ENCODE data around the gene KCNQ1.

The KCNQ1 gene

DNA sequence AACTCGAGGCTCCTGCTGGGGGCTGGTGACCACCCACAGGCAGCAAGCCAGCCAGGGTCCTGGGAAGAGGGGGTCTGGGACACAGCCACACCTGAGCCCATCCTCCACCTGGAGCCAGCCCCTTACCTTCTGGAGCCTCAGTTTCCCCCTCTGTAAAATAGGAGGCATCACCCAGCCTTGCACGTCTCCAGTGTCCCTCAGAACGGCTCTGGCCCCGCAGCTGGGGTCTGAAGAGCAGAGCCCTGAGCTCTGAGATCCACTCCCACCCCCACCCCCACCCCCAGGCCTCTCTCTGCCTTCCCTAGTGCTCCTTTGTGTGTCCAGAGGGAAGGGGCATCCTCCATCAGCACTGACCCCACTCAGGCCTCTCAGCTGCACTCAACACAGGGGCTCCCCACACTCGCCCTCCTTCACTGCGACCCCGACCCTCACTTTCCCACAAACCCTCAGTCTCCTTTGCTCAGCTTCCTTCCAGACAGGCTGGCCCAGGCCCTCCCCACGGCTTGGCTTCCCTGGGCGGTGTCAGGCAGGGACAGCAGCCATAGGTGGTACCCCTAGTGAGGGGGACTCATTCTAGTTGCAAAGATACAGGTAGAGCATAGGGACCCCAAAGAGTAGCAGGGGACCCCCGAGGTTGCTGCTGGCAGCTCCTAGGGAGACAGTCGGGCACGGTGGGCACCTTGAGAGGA, 288.3 kb downstream of the KCNQ1 start:
- no peak overlapping the region for H3K4me3 ChIP-seq (ENCODE audit: low read length)
- DNase-seq (ENCODE audit: low read depth), result no peak
- TF ChIP-seq CTCF (IDR thresholded peaks at IDR 0.05; ENCODE audit: insufficient read depth, low read depth, low read length, missing control alignments), result no peak

DNA sequence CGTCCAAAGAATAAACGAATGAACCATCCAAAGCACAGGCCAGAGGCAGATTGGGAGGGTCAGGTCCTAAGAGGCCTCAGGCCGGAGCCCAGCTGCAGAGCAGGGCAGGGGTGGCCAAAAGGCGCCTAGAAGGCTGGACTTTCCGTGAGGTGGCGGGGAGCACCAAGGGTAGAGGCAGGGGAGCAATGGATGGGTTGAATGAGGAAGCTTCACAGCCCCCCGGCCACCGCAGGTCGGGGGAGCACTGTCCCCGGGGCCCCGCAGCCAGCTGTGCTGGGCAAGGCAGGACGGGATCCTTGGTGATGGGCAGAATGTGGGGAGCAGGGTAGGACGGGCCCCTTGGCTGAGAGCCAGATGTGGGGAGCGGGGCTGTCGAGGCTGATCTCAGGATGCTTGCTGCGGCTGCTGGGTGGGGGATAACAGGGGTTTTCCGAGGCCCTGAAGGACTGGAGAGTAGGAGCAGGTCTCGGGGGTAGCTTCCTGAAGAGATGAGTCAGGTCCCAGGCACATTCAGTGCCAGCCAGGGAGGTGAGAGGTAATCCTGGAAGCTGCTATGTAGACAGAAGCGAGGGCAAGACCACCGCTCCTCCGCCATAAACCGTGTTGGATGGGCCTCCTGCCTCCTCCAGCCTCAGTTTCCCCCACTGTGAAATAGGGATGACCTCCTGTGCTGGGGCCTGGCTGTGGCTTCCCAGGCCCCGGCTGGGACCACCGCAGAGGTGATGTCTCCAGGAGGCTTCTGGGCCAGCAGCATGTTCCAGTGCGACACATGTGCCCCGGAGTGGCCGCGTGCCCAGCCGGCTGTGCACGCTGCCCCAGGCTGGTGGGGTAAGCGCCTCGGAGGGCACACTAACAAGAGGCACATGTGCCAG, 289.6 kb downstream of the KCNQ1 start:
- TF ChIP-seq CTCF (IDR thresholded peaks at IDR 0.05; ENCODE audit: insufficient read depth, low read depth, low read length, missing control alignments), result no peak
- DNase-seq (ENCODE audit: low read depth), result no peak
- H3K4me3 ChIP-seq (ENCODE audit: low read length), result no peak overlapping the region

- no peak for DNase-seq (ENCODE audit: low read depth)
- no peak for TF ChIP-seq CTCF (IDR thresholded peaks at IDR 0.05; ENCODE audit: insufficient read depth, low read depth, low read length, missing control alignments)
- no peak overlapping the region for H3K4me3 ChIP-seq (ENCODE audit: low read length)
Measured at GRCh38 chr11:2735053-2735589, 290.3 kb downstream of the KCNQ1 start.

DNA sequence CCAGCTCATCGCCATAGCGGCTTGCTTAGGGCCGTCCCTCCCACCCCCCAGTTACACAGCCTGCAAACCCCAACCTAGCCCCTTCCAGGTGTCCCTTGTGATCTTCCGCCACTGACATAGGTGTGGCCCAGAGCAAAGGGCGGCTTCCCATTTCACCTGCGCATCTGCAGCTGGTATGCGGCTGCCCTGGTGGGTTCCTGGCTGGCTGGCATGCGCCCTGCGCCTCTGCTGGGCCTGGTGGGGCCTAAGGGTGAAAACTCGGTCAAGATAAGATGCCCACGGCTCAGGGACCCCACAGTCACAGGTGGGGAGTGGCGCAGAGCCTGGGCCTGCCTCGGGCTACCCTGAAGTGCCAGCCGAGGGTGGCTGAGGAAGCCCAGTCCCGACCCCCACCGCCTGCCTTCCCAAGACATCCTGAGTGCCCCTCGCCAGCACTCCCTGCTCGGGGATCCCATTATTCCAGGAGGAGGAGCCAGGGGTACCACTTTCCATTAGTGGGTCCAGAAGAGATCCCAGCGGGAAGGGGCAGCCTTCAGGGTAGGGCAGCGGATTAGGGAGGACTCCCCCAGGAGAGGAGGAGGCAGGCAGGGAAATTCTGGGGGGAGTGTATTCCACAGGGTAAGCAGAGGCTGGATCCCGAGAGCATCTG, 291.9 kb downstream of the KCNQ1 start:
- TF ChIP-seq CTCF (IDR thresholded peaks at IDR 0.05; ENCODE audit: insufficient read depth, low read depth, low read length, missing control alignments), result no peak
- no peak for DNase-seq (ENCODE audit: low read depth)
- no peak overlapping the region for H3K4me3 ChIP-seq (ENCODE audit: low read length)

DNA sequence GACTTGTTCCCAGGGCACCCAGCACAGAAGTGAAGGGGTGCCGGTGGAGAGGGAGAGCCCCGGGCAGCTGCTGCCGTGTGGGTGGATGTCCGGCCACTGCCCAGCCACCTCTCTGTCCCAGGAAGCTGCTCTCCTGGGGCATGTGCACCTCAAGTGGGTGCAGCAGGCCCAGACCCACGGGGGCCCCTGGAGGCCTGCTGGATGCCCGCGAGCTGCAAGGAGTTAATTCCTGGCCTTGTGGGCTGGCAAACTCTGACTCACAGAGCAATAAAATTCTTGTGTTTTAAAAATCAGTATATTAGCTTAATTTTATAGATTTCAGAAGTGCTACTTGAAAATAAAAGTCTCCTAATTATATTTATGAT, 292.4 kb downstream of the KCNQ1 start:
- DNase-seq (ENCODE audit: low read depth), result no peak
- no peak overlapping the region for H3K4me3 ChIP-seq (ENCODE audit: low read length)
- TF ChIP-seq CTCF (IDR thresholded peaks at IDR 0.05; ENCODE audit: insufficient read depth, low read depth, low read length, missing control alignments), result no peak

GRCh38 chr11:2737866-2738265, 293.1 kb downstream of the KCNQ1 start:
- no peak for TF ChIP-seq CTCF (IDR thresholded peaks at IDR 0.05; ENCODE audit: insufficient read depth, low read depth, low read length, missing control alignments)
- DNase-seq (ENCODE audit: low read depth), result no peak
- H3K4me3 ChIP-seq (ENCODE audit: low read length), result no peak overlapping the region

All from epithelial cell of esophagus (primary cell).